Activated CD8-positive, alpha-beta T cell treated with anti-CD3 and anti-CD28 coated beads, Interleukin-2, amount 10 ng/mL, durations not matched to agents 7 days and 5 days (primary cell): ENCODE data around the gene KDM3A. TPM values are rescaled to one million over a fixed set of nuclear protein-coding genes. Genes with fewer than 3 reads are reported as not detected.
A peak's percentile ranks its signal among the peaks of the same experiment; 100 is the strongest.

Experiments used
- ATAC-seq: fragments of 150-1000 bp; cut with Tn5 transposase; one replicate; pipeline ENCODE4 v1.10.0; 2021; ENCODE audit warnings: moderate library complexity
- CTCF ChIA-PET: fragments of 350-600 bp; sonication (Branson Sonifier 250); formaldehyde crosslinking; loops from one replicate; lab custom pipeline; 2021; ENCODE audit warnings: antibody characterized with exemption; lab: Charles Lee
- POLR2A ChIA-PET: fragments of 350-600 bp; sonication (Branson Sonifier 250); formaldehyde crosslinking; loops from one replicate; lab custom pipeline; 2021; ENCODE audit warnings: antibody characterized with exemption; lab: Charles Lee
- DNase-seq: peaks from one replicate; pipeline ENCODE4 v3.0.0-alpha.2; 2020
- H3K27ac Mint-ChIP-seq: one replicate; pipeline ENCODE4 v1.8.0; 2021; ENCODE audit warnings: mild to moderate bottlenecking, mixed read lengths
- H3K27me3 Mint-ChIP-seq: one replicate; pipeline ENCODE4 v1.8.0; 2021; ENCODE audit warnings: low read depth, mixed read lengths
- H3K36me3 Mint-ChIP-seq: one replicate; pipeline ENCODE4 v1.8.0; 2021; ENCODE audit warnings: low read depth, mixed read lengths
- H3K4me1 Mint-ChIP-seq: one replicate; pipeline ENCODE4 v1.8.0; 2021; ENCODE audit warnings: low read depth, mixed read lengths
- H3K4me3 Mint-ChIP-seq: one replicate; pipeline ENCODE4 v1.8.0; 2021; ENCODE audit warnings: mild to moderate bottlenecking, mixed read lengths
- H3K9me3 Mint-ChIP-seq: one replicate; pipeline ENCODE4 v1.8.0; 2022; ENCODE audit warnings: mixed read lengths; ENCODE audit not compliant: insufficient read depth
- total RNA-seq, 2 experiments: library from RNA; stranded (reverse); gene quantifications; one replicate each; pipeline ENCODE4 v1.2.3, GENCODE V29; 2021

KDM3A gene, protein sequence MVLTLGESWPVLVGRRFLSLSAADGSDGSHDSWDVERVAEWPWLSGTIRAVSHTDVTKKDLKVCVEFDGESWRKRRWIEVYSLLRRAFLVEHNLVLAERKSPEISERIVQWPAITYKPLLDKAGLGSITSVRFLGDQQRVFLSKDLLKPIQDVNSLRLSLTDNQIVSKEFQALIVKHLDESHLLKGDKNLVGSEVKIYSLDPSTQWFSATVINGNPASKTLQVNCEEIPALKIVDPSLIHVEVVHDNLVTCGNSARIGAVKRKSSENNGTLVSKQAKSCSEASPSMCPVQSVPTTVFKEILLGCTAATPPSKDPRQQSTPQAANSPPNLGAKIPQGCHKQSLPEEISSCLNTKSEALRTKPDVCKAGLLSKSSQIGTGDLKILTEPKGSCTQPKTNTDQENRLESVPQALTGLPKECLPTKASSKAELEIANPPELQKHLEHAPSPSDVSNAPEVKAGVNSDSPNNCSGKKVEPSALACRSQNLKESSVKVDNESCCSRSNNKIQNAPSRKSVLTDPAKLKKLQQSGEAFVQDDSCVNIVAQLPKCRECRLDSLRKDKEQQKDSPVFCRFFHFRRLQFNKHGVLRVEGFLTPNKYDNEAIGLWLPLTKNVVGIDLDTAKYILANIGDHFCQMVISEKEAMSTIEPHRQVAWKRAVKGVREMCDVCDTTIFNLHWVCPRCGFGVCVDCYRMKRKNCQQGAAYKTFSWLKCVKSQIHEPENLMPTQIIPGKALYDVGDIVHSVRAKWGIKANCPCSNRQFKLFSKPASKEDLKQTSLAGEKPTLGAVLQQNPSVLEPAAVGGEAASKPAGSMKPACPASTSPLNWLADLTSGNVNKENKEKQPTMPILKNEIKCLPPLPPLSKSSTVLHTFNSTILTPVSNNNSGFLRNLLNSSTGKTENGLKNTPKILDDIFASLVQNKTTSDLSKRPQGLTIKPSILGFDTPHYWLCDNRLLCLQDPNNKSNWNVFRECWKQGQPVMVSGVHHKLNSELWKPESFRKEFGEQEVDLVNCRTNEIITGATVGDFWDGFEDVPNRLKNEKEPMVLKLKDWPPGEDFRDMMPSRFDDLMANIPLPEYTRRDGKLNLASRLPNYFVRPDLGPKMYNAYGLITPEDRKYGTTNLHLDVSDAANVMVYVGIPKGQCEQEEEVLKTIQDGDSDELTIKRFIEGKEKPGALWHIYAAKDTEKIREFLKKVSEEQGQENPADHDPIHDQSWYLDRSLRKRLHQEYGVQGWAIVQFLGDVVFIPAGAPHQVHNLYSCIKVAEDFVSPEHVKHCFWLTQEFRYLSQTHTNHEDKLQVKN (N-terminal part only)
- total RNA-seq = 10 to 100 TPM; 74.9 to 80.1 TPM

DNA sequence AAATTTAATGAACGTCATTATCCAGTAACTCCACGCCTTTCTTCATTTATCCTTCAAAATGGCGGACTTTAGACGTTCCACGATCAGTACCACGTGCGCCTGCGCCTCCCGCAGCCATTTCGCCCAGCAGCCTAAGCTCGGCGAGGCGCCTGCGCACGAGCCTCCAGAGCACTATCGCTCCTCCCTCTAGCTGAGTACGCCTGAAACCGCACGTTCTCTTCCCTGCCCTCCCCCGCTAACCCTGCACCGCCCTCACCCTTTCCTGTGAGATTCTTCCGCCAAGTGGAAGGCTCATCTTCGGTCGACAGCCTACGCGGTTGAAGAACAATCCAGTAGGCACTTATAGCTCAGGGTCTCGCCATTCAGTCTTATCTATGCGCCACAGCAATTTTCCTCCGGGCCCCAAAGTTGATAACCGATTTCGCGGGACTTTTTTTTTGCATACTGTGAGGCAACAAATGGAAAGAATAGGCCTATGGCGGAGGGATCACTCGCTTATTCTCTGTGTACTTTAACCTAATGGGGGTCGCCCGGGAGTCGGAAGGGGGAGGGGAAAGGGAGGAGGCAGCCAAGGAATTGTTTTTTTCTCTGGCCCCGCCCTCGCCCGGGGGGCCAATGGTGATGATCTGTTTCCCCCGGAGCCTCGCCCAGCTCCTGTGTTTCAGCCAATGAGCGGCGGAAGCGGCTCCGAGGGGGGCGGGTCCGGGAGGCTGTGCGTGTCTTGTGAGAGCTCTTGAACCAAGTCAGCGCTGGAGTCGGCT lies at the start of gene KDM3A:
TSS of gene KDM3A (plus strand) at position 741 of the 761 bp plus-strand sequence. CDS start 677 bp downstream, outside the sequence.
- ATAC-seq (peak; percentile 88), DNase-seq (peak; percentile 100)
- peak within 1 kb of the TSS; percentile 96 for H3K4me3 Mint-ChIP-seq
- POLR2A ChIA-PET = interaction anchor here (0.6 to 3.2 kb wide), 27 partner anchors 11 to 1089 kb away, joined by 3 to 24 read pairs (median 4); partner anchors contain the start of genes CHMP3, IMMT and MRPL35
- H3K27ac Mint-ChIP-seq = peak within 1 kb of the TSS; percentile 99
- H3K36me3 Mint-ChIP-seq = peaks cover 58% of the 10 kb centered on the region
- peaks cover 42% of the 10 kb centered on the region for H3K4me1 Mint-ChIP-seq
- H3K9me3 Mint-ChIP-seq = peaks cover 26% of the 10 kb centered on the region
- H3K27me3 Mint-ChIP-seq = no peaks in the 10 kb centered on the region
- CTCF ChIA-PET = interaction anchor here (0.8 to 2.9 kb wide), 8 partner anchors 25 to 554 kb away, joined by 3 to 17 read pairs (median 4); no protein-coding TSS in a partner anchor

DNA sequence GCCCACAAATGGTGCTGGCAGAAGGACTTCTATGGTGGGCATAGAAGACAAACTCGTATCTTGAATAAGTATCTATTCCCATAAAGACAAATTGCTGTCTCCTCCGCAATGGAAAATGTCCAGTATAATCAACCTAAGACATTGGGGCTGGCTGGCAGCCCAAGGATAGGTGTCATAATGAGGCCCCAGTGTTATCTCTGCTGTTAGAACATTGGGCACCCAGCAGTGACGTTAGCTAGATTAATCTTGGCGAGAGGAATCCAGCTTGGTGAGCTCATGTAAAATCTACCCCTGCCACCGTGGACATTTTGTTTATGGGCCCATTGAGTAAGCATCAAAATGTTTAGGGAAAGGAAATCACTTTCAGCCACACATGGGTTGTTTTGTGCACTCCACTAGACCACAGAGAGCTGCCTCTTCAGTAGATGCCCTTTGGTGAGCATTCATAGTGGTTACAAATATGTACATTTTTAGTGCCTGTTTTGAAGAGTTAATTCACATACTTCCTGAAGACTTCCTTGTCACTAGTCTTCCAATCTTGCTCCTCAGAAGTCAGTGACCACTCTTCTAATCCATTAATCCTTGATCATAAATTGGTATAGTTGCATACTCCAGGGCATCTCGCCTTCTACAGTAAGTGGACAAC lies 48.2 kb upstream of the KDM3A start:
- Mint-ChIP-seq H3K27ac (no peak overlapping the region), H3K36me3 (no peaks in the 10 kb centered on the region), H3K9me3 (no peaks in the 10 kb centered on the region), H3K4me3 (no peak overlapping the region), H3K27me3 (no peaks in the 10 kb centered on the region), H3K4me1 (peaks cover 13% of the 10 kb centered on the region)
- CTCF ChIA-PET = interaction anchor here (1.2 to 1.8 kb wide), 2 partner anchors 27 to 48 kb away, joined by 3 to 4 read pairs; partner anchors contain the start of gene KDM3A
- POLR2A ChIA-PET = no interaction called here
- ATAC-seq (no peak), DNase-seq (no peak)

DNA sequence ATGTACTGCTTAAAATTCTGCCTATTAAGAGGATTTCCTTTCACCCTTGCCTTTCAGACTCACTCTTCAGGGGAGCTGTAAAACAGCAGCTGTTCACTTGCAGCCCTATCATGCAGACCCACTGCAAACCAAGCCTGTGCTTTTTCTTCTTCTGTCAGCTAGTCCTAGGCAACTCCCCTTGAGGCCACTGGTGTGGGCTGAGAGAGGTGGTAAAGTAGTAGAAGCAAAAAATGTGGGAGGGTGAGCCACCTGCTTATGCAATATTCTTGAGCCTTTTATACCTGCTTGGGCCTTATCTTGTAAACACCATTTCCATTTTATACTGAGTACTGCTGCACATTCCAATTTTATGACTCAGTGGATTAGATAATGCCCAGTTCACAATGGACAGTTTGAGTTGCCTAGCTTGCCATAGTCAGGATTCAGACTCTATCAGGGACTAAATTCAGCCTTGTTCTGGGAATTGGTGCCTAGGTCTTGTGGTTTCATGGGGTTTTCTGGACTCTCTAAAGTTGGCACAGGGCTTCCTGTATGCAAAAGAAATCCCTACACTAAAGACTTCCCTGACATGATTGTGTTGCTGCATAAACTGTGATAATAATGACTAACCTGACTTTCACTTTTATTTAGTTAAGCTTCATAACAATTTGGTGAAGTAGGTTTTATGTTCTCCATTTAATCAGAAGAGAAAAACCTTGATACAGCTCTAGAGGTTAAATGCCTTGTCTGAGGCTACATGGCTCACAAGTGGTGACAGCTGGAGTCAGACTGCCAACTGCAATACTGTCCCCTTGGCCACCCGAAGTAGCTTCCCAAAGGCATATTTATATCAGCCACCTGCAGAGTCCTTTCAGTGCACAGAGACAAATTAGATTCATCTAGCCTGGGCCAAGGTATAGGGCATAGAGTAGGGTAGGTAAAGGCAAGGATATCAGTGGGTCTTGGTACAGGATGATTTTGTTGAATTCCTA lies 47.4 kb upstream of the KDM3A start:
- POLR2A ChIA-PET = no interaction called here
- ATAC-seq (no peak), DNase-seq (no peak)
- H3K36me3 Mint-ChIP-seq = no peaks in the 10 kb centered on the region
- CTCF ChIA-PET = interaction anchor here (1.1 to 1.8 kb wide), 4 partner anchors 21 to 173 kb away, joined by 3 to 6 read pairs (median 4); partner anchors contain the start of gene KDM3A
- no peak overlapping the region for H3K27ac Mint-ChIP-seq
- no peaks in the 10 kb centered on the region for H3K27me3 Mint-ChIP-seq
- no peaks in the 10 kb centered on the region for H3K9me3 Mint-ChIP-seq
- H3K4me1 Mint-ChIP-seq = peaks cover 13% of the 10 kb centered on the region
- no peak overlapping the region for H3K4me3 Mint-ChIP-seq

DNA sequence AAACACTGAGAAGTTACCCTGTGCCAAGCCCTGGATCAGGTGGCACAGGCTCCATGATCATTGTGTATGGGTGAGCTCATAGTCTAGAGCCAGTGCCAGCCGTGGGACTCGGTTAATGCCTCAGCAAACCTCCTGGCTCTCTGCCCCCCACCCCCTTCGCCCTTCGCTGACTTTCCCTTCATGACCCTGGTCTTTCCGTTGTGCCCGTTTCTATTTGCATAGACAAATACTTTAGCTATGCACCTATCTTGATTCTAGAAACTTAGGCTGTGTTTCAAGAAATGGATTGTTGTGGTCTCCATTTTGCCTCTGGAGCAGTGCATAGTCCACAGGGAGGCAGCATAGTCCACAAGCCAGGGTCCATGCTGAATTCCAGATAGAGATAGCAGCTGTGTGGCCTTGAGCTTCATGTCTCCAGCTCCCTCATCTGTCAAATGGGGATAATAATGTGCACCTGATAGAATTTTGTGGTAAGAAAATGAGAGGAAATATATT lies 44.8 kb upstream of the KDM3A start:
- Mint-ChIP-seq H3K4me3 (no peak overlapping the region), H3K4me1 (peaks cover 13% of the 10 kb centered on the region), H3K9me3 (no peaks in the 10 kb centered on the region), H3K27ac (no peak overlapping the region), H3K27me3 (peaks cover 5% of the 10 kb centered on the region), H3K36me3 (no peaks in the 10 kb centered on the region)
- CTCF ChIA-PET = interaction anchor here (0.7 to 1.6 kb wide), 5 partner anchors 10 to 83 kb away, joined by 3 to 4 read pairs (median 3); no protein-coding TSS in a partner anchor
- DNase-seq = no peak
- POLR2A ChIA-PET = no interaction called here
- no peak for ATAC-seq

DNA sequence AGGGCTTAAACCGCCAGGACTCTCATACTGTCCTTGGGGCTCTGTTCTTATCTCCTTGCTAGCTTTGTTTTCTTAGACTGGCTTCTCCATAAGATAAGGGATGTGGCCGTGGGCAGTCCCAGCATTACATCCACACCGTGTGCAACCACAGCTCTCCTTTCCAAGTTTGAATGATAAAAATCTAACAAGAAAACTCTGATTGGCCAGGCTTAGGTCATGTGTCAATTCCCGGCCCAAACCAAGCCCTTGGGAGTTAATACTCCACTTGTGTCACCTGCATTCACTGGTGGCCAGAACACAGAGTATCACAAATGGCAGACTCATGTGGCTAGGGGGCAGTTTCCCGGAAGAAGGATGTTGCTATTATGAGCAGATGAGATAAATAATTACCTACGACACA lies 43.2 kb upstream of the KDM3A start:
- Mint-ChIP-seq H3K4me3 (no peak overlapping the region), H3K27ac (no peak overlapping the region), H3K27me3 (peaks cover 5% of the 10 kb centered on the region), H3K9me3 (no peaks in the 10 kb centered on the region), H3K36me3 (no peaks in the 10 kb centered on the region), H3K4me1 (peaks cover 11% of the 10 kb centered on the region)
- ChIA-PET CTCF (interaction anchor here (1.1 kb wide), 1 partner anchor 43 kb away, joined by 3 read pairs; the partner anchor contains the start of gene KDM3A), POLR2A (no interaction called here)
- ATAC-seq (no peak), DNase-seq (no peak)

DNA sequence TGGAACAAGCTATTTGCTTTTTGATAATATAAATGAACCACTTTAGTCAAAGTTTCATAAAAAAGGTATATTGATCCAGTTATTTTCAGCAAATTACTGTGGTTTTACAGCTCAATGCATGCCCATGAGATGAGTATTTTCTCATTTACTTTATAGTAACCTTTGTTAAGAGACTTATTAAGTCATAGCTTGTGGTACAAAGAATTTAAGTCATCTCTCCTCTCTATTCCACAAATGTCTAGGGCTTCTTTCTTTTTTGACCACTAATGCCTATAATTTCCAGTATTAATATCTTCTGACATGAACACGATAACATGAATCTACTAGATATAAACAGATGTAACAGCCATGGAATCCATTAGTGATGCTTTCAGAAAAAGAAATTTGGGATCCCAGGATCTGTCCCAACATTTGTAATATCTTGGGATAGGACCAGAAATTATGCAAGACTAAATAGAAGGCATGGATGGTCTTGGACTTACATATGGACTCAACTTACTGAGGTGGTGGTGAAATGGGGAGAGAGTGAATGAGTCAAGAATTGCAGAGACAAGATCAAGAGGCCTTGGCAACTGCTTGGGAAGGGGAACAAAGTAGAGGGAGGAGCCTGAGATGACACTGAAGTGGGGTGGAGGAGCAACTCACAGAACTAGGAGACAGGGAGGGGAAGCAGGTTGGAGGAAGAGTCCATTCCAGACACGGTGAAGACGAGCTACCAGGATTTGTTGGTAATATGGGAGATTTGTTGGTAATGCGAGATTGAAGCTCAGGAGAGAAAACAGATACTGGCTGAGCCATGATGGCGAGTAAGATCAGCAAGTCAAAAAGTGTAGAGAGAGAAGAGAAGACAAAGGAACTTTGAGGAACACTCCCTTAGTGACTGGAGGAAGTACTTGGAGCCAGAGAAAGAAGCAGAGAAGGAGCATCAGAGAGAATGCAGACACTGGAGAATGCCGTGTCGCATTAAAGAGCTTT lies 42.4 kb upstream of the KDM3A start:
- CTCF ChIA-PET = interaction anchor here (1.0 to 1.1 kb wide), 2 partner anchors 42 to 52 kb away, joined by 3 read pairs; partner anchors contain the start of gene KDM3A

DNA sequence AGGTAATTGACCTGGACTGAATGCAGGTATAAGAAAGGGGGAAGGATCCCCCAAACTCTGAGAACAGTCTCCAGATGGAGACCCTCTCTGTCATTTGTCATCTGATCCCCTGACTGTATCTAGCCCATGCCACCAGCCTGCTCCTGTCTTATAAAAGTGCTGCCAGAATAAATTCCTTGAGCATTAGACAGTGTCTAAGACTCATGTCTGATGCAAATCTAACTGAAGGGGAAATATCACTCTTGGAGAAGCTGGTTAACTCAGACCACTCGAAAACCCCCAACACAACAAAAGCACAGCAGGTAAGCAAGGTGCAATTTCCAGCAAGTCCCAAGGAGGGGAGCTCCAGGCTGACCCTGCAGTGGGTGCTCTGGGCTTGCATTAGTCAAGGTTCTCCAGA lies 40.9 kb upstream of the KDM3A start:
- POLR2A ChIA-PET = no interaction called here
- Mint-ChIP-seq H3K4me1 (no peaks in the 10 kb centered on the region), H3K27me3 (peaks cover 5% of the 10 kb centered on the region), H3K36me3 (no peaks in the 10 kb centered on the region), H3K4me3 (no peak overlapping the region), H3K9me3 (no peaks in the 10 kb centered on the region), H3K27ac (no peak overlapping the region)
- DNase-seq (no peak), ATAC-seq (no peak)
- CTCF ChIA-PET = interaction anchor here (1.6 kb wide), 1 partner anchor 179 kb away, joined by 3 read pairs; no protein-coding TSS in a partner anchor

More for the DNA sequence above, 42.4 kb upstream of the KDM3A start:
- Mint-ChIP-seq H3K4me1 (peaks cover 3% of the 10 kb centered on the region), H3K27ac (no peak overlapping the region), H3K27me3 (peaks cover 5% of the 10 kb centered on the region), H3K36me3 (no peaks in the 10 kb centered on the region), H3K9me3 (no peaks in the 10 kb centered on the region), H3K4me3 (no peak overlapping the region)
- no peak for ATAC-seq
- POLR2A ChIA-PET = no interaction called here
- DNase-seq = no peak

DNA sequence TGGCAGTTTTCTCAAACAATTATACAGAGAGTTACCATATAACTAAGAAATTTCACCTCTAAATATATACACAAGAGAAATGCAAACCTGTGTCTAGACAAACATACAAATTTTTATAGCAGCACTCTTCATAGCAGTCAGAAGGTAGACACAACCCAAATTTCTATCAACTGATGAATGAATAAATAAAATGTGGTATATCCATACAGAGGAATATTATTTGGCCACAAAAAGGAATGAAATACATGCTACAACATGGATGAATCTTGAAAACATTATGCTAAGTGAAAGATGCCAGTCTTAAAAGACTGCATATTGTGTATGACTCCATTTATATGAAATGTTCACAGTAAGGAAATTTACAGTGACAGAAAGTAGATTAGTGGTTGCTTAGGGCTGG lies 30.6 kb upstream of the KDM3A start:
- CTCF ChIA-PET = no interaction called here
- peaks cover 31% of the 10 kb centered on the region for H3K27me3 Mint-ChIP-seq
- H3K4me3 Mint-ChIP-seq = no peak overlapping the region
- POLR2A ChIA-PET = no interaction called here
- no peaks in the 10 kb centered on the region for H3K9me3 Mint-ChIP-seq
- no peak for DNase-seq
- no peaks in the 10 kb centered on the region for H3K36me3 Mint-ChIP-seq
- ATAC-seq = no peak
- H3K27ac Mint-ChIP-seq = no peak overlapping the region
- peaks cover 3% of the 10 kb centered on the region for H3K4me1 Mint-ChIP-seq
